CD4-positive, alpha-beta T cell (primary cell): ENCODE measurements around the gene COL4A6. TPM values are rescaled to one million over a fixed set of nuclear protein-coding genes. Genes with fewer than 3 reads are reported as not detected.

Experiments used
- ATAC-seq: fragments of 200-7000 bp; cut with Tn5 transposase; one replicate; pipeline ENCODE4 v1.10.0; 2022; ENCODE audit warnings: mild to moderate bottlenecking; ENCODE audit not compliant: poor library complexity
- CTCF ChIA-PET: fragments of 350-600 bp; sonication (Branson Sonifier 250); formaldehyde crosslinking; loops from one replicate; lab custom pipeline; 2021; ENCODE audit warnings: antibody characterized with exemption, inconsistent platforms; lab: Charles Lee
- POLR2A ChIA-PET: fragments of 350-600 bp; sonication (Branson Sonifier 250); formaldehyde crosslinking; loops from one replicate; lab custom pipeline; 2021; ENCODE audit warnings: antibody characterized with exemption, inconsistent platforms; lab: Charles Lee
- DNase-seq, 14 experiments: peaks; one replicate each; pipeline ENCODE4 v3.0.0-alpha.2; 2013 to 2020; ENCODE audit warnings: mixed read lengths in 2 of 14
- H3K27ac ChIP-seq, 2 donors: one replicate each; pipeline versions ENCODE4 v1.5.1 to v1.7.0; 2013; ENCODE audit warnings: low read length in 2 of 2, low read depth in 1 of 2, mild to moderate bottlenecking in 1 of 2
- H3K27me3 ChIP-seq, 2 experiments: 1 replicate in 1 of 2; 2 replicates in 1 of 2; pipeline versions ENCODE4 v1.6.1 to v1.7.0; 2013; ENCODE audit warnings: low read length in 2 of 2, control low read depth in 1 of 2, mild to moderate bottlenecking in 1 of 2, moderate library complexity in 1 of 2; ENCODE audit not compliant: insufficient read depth in 2 of 2, control insufficient read depth in 1 of 2
- H3K36me3 ChIP-seq: one replicate; pipeline ENCODE4 v1.6.1; 2013; ENCODE audit warnings: low read length, control low read depth; ENCODE audit not compliant: insufficient read depth
- H3K4me1 ChIP-seq: one replicate; pipeline ENCODE4 v1.6.1; 2013; ENCODE audit warnings: low read length, control low read depth; ENCODE audit not compliant: insufficient read depth
- H3K4me3 ChIP-seq: one replicate; pipeline ENCODE4 v1.5.1; 2013; ENCODE audit warnings: mild to moderate bottlenecking, low read length, moderate library complexity
- H3K9me3 ChIP-seq, 2 experiments: 1 replicate in 1 of 2; 2 replicates in 1 of 2; pipeline versions ENCODE4 v1.6.1 to v1.7.0; 2013; ENCODE audit warnings: low read length in 2 of 2, mild to moderate bottlenecking in 2 of 2, control low read depth in 1 of 2, moderate library complexity in 1 of 2; ENCODE audit not compliant: control insufficient read depth in 1 of 2, insufficient read depth in 1 of 2
- H3K27ac Mint-ChIP-seq: one replicate; pipeline ENCODE4 v1.8.0; 2020; ENCODE audit warnings: mixed read lengths
- H3K27me3 Mint-ChIP-seq: one replicate; pipeline ENCODE4 v1.8.0; 2021; ENCODE audit warnings: mixed read lengths
- H3K36me3 Mint-ChIP-seq: one replicate; pipeline ENCODE4 v1.8.0; 2021; ENCODE audit warnings: low read depth, mixed read lengths
- H3K4me1 Mint-ChIP-seq: one replicate; pipeline ENCODE4 v1.8.0; 2021; ENCODE audit warnings: low read depth, mixed read lengths
- H3K4me3 Mint-ChIP-seq: one replicate; pipeline ENCODE4 v1.8.0; 2020; ENCODE audit warnings: mild to moderate bottlenecking, mixed read lengths
- H3K9me3 Mint-ChIP-seq: one replicate; pipeline ENCODE4 v1.8.0; 2020; ENCODE audit warnings: mixed read lengths
- intact Hi-C, 2 experiments: fragments of 100-400 bp; cut with DNase I in 1 of 2; cut with micrococcal nuclease in 1 of 2; formaldehyde crosslinking; loops; one replicate each; pipeline versions ENCODE4 v1.15.1 to v1.9.0; 2023 to 2025; cut with DNase I, micrococcal nuclease
- total RNA-seq, 174 experiments: library from RNA in 2 of 174; stranded (reverse) in 2 of 174; gene quantifications; one replicate each; pipeline ENCODE4 v1.2.3 and lab custom pipeline; 2021 to 2026
- TF ChIP-seq, protein P1 (sequence below): fragments of 200-600 bp; IDR thresholded peaks from one replicate; pipeline ENCODE4 v1.8.0; 2022; ENCODE audit warnings: antibody characterized with exemption, mild to moderate bottlenecking

Gene COL4A6
- total RNA-seq, 2 experiments from 2014 or later: not detected

DNA sequence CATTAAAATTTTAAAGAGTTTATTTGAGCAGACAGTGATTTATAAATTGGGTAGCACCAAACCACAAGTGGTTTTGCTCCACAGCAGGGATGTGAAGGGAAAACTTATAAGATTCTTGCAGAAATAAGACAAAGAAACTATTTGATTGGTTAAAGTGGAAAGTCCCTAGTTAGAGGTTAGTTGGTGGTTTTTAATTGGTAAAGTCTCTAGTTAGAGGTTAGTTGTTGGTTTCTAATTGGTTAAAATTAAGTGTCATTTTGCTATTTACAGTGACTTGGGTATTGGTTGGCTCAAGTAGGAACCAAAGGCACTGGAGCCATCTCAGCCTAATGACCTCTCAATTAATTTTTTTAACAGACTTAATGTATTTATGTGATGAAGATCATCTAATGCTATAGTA is 323.7 kb downstream of the COL4A6 start:
- Histone ChIP-seq H3K9me3 (no peaks in the 10 kb centered on the region), H3K4me3 (no peak overlapping the region), H3K4me1 (no peaks in the 10 kb centered on the region), H3K27me3 (no peaks in the 10 kb centered on the region), H3K27ac (no peak overlapping the region), H3K36me3 (no peaks in the 10 kb centered on the region)
- H3K4me3 Mint-ChIP-seq: no peak overlapping the region
- no peaks in the 10 kb centered on the region for H3K36me3 Mint-ChIP-seq
- intact Hi-C loops: no loop called here
- POLR2A ChIA-PET: no interaction called here
- DNase-seq: no peak
- CTCF ChIA-PET: no interaction called here
- TF ChIP-seq, protein P1, sequence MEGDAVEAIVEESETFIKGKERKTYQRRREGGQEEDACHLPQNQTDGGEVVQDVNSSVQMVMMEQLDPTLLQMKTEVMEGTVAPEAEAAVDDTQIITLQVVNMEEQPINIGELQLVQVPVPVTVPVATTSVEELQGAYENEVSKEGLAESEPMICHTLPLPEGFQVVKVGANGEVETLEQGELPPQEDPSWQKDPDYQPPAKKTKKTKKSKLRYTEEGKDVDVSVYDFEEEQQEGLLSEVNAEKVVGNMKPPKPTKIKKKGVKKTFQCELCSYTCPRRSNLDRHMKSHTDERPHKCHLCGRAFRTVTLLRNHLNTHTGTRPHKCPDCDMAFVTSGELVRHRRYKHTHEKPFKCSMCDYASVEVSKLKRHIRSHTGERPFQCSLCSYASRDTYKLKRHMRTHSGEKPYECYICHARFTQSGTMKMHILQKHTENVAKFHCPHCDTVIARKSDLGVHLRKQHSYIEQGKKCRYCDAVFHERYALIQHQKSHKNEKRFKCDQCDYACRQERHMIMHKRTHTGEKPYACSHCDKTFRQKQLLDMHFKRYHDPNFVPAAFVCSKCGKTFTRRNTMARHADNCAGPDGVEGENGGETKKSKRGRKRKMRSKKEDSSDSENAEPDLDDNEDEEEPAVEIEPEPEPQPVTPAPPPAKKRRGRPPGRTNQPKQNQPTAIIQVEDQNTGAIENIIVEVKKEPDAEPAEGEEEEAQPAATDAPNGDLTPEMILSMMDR: no peak
- no peaks in the 10 kb centered on the region for H3K27me3 Mint-ChIP-seq
- ATAC-seq: no peak
- no peaks in the 10 kb centered on the region for H3K4me1 Mint-ChIP-seq
- no peaks in the 10 kb centered on the region for H3K9me3 Mint-ChIP-seq
- no peak overlapping the region for H3K27ac Mint-ChIP-seq

Other genes with a start within 250 kb of the COL4A6 start
- not detected for gene COL4A5, start 1.4 kb upstream of the COL4A6 start, total RNA-seq